ENCODE data around the gene LRRN1. TPM values are rescaled to one million over a fixed set of nuclear protein-coding genes. Genes with fewer than 3 reads are reported as not detected.

The LRRN1 gene
- polyA plus RNA-seq, 2 of the 4 experiments (the other 2 are of a cell fraction), result not detected

GRCh38 chr3:3806092-3806491 is 6.9 kb downstream of the LRRN1 start:
- Histone ChIP-seq H3K4me1 (no peaks in the 10 kb centered on the region), H3K9me3 (no peaks in the 10 kb centered on the region), H3K4me3 (no peak overlapping the region), H3K4me2 (no peak overlapping the region), H3K27ac (no peak overlapping the region)
- CTCF ChIA-PET, result interaction anchor here (1.2 kb wide), 1 partner anchor 13 kb away, joined by 3 read pairs; no protein-coding TSS in a partner anchor
- WGBS (ENCODE audit: missing lambda C conversion rate), result 2% methylated on average over 7 of the region's 7 CpGs
- DNase-seq (ENCODE audit: low read depth in 1 of 2, low spot score in 1 of 2) (no peak), FAIRE-seq (no peak), ATAC-seq (no peak)
- TF ChIP-seq ATOH8 (CRISPR knock-in tag; IDR thresholded peaks at IDR 0.05; ENCODE audit: low read depth) (no peak), PBX3 (IDR thresholded peaks at IDR 0.05) (no peak), TFCP2L1 (CRISPR knock-in tag; IDR thresholded peaks at IDR 0.05) (no peak)
- POLR2A ChIA-PET, result no interaction called here

- ATAC-seq, result no peak
- H3K27ac ChIP-seq, result no peak overlapping the region
- H3K4me3 ChIP-seq, result no peak overlapping the region
- TF ChIP-seq KDM5A (IDR thresholded peaks at IDR 0.05) (no peak), CBX2 (IDR thresholded peaks at IDR 0.05; ENCODE audit: borderline replicate concordance, low read depth) (no peak), SMC3 (IDR thresholded peaks at IDR 0.05) (no peak), NFE2L2 (conservative IDR thresholded peaks at IDR 0.05; ENCODE audit: low read length) (no peak), CBX8 (IDR thresholded peaks at IDR 0.05) (no peak), HMGXB4 (CRISPR knock-in tag; IDR thresholded peaks at IDR 0.05; ENCODE audit: borderline replicate concordance) (no peak), KDM1A (IDR thresholded peaks at IDR 0.05; ENCODE audit: low read depth) (no peak), SREBF2 (IDR thresholded peaks at IDR 0.05) (no peak), RAD21 (conservative IDR thresholded peaks at IDR 0.05 in 1 of 2, IDR thresholded peaks at IDR 0.05 in 1 of 2) (no peak), HDAC2 (IDR thresholded peaks at IDR 0.05) (no peak), RFX5 (IDR thresholded peaks at IDR 0.05) (no peak), BHLHE40 (IDR thresholded peaks at IDR 0.05; ENCODE audit: low read depth, low read length) (no peak), MAFK (IDR thresholded peaks at IDR 0.05; ENCODE audit: partially characterized antibody) (no peak)
- FAIRE-seq, result no peak
- DNase-seq (ENCODE audit: low read depth in 1 of 2, low spot score in 1 of 2), result no peak
- CTCF ChIA-PET, result interaction anchor here (1.2 kb wide), 1 partner anchor 12 kb away, joined by 3 read pairs; no protein-coding TSS in a partner anchor
- no peak overlapping the region for H3K4me2 ChIP-seq
- H3K9me3 ChIP-seq, result no peaks in the 10 kb centered on the region
- H3K4me1 ChIP-seq, result no peaks in the 10 kb centered on the region
- POLR2A ChIA-PET, result no interaction called here
- WGBS (ENCODE audit: missing lambda C conversion rate), result 28% methylated on average over 6 of the region's 6 CpGs
Measured at GRCh38 chr3:3806856-3807255, 7.6 kb downstream of the LRRN1 start.

GRCh38 chr3:3813013-3813412 is 13.8 kb downstream of the LRRN1 start:
- ATAC-seq, result no peak
- Histone ChIP-seq H3K9me3 (no peaks in the 10 kb centered on the region), H3K4me2 (no peak overlapping the region), H3K27ac (no peak overlapping the region), H3K4me3 (no peak overlapping the region), H3K4me1 (no peaks in the 10 kb centered on the region)
- 4% methylated on average over 5 of the region's 5 CpGs for WGBS (ENCODE audit: missing lambda C conversion rate)
- FAIRE-seq, result no peak
- ChIA-PET POLR2A (no interaction called here), CTCF (no interaction called here)
- no peak for DNase-seq (ENCODE audit: low read depth in 1 of 2, low spot score in 1 of 2)
- TF ChIP-seq EHF (CRISPR knock-in tag; IDR thresholded peaks at IDR 0.05), result no peak
- TF ChIP-seq SREBF2 (IDR thresholded peaks at IDR 0.05), result no peak

- Histone ChIP-seq H3K27ac (no peak overlapping the region), H3K4me3 (no peak overlapping the region), H3K4me2 (no peak overlapping the region), H3K4me1 (no peaks in the 10 kb centered on the region), H3K9me3 (no peaks in the 10 kb centered on the region)
- CTCF ChIA-PET, result no interaction called here
- no peak for ATAC-seq
- no peak for FAIRE-seq
- 0% methylated on average over 1 of the region's 1 CpG for WGBS (ENCODE audit: missing lambda C conversion rate)
- TF ChIP-seq MAX (IDR thresholded peaks at IDR 0.05) (no peak), RAD21 (conservative IDR thresholded peaks at IDR 0.05 in 1 of 2, IDR thresholded peaks at IDR 0.05 in 1 of 2) (no peak), ZFP36 (IDR thresholded peaks at IDR 0.05; ENCODE audit: borderline replicate concordance, partially characterized antibody) (no peak), CBX8 (IDR thresholded peaks at IDR 0.05) (no peak), JUN (IDR thresholded peaks at IDR 0.05) (no peak), CBX2 (IDR thresholded peaks at IDR 0.05; ENCODE audit: borderline replicate concordance, low read depth) (no peak), HOXA7 (CRISPR knock-in tag; IDR thresholded peaks at IDR 0.05) (no peak), E2F6 (IDR thresholded peaks at IDR 0.05; ENCODE audit: borderline replicate concordance, low read depth) (no peak), KDM5A (IDR thresholded peaks at IDR 0.05) (no peak), TP53 (CRISPR knock-in tag; IDR thresholded peaks at IDR 0.05) (no peak), HMGXB4 (CRISPR knock-in tag; IDR thresholded peaks at IDR 0.05; ENCODE audit: borderline replicate concordance) (no peak), FOSB (CRISPR knock-in tag; IDR thresholded peaks at IDR 0.05) (no peak), JUNB (IDR thresholded peaks at IDR 0.05) (no peak), POLR2A (IDR thresholded peaks at IDR 0.05; ENCODE audit: low read length) (no peak)
- POLR2A ChIA-PET, result no interaction called here
- no peak for DNase-seq (ENCODE audit: low read depth in 1 of 2, low spot score in 1 of 2)
Measured at GRCh38 chr3:3815206-3815605, 16.0 kb downstream of the LRRN1 start.
